SK-N-SH (cell line): ENCODE results near the gene DIRAS1. TPM values are rescaled to one million over a fixed set of nuclear protein-coding genes. Genes with fewer than 3 reads are reported as not detected.

Experiments
- CTCF ChIA-PET: fragments of 300-600, 350-600 bp; formaldehyde crosslinking; extraction: SDS; loops from one replicate; lab custom pipeline; 2021; lab: Yijun Ruan, JAX
- POLR2A ChIA-PET: fragments of 350-600 bp; sonication (Branson Sonifier 250); formaldehyde crosslinking; extraction: SDS; loops from one replicate; lab custom pipeline; 2020; ENCODE audit warnings: antibody characterized with exemption, inconsistent platforms; lab: Yijun Ruan, JAX
- DNase-seq: peaks from one replicate; pipeline ENCODE4 v3.0.0; 2012
- H2AFZ ChIP-seq: fragments of 200-600 bp; sonication (generic); 2 replicates; pipeline ENCODE4 v1.8.1; 2016; ENCODE audit warnings: antibody characterized with exemption, mild to moderate bottlenecking, low read depth
- H3F3A ChIP-seq: fragments of 200-600 bp; sonication (generic); replicated peaks from 2 replicates; pipeline ENCODE3; 2016; ENCODE audit warnings: antibody characterized with exemption, mild to moderate bottlenecking; ENCODE audit not compliant: insufficient read depth
- H3K27ac ChIP-seq, 2 experiments: fragments of 200-500 bp in 1 of 2; fragments of 200-600 bp in 1 of 2; sonication (Bioruptor generic) in 1 of 2; sonication (generic), shearing (Covaris generic) in 1 of 2; 2 replicates each; pipeline versions ENCODE4 v1.5.1 to v1.6.1; 2014 to 2016; ENCODE audit warnings: low read depth in 2 of 2, inconsistent platforms in 1 of 2, low read length in 1 of 2, mild to moderate bottlenecking in 1 of 2, mixed read lengths in 1 of 2
- H3K27me3 ChIP-seq: fragments of 200-600 bp; sonication (generic), shearing (Covaris generic); 2 replicates; pipeline ENCODE4 v1.6.1; 2016; ENCODE audit warnings: mixed run types; ENCODE audit not compliant: insufficient read depth
- H3K36me3 ChIP-seq, 2 experiments: fragments of 200-500 bp in 1 of 2; fragments of 200-600 bp in 1 of 2; sonication (Bioruptor generic) in 1 of 2; sonication (generic) in 1 of 2; replicated peaks in 1 of 2; 2 replicates each; pipeline versions ENCODE3 to v1.5.1; 2014 to 2016; ENCODE audit warnings: low read length in 1 of 2, mild to moderate bottlenecking in 1 of 2; ENCODE audit not compliant: insufficient read depth in 2 of 2, control insufficient read depth in 1 of 2
- H3K4me1 ChIP-seq, 2 experiments: fragments of 200-500 bp in 1 of 2; fragments of 200-600 bp in 1 of 2; sonication (Bioruptor generic) in 1 of 2; sonication (generic), shearing (Covaris generic) in 1 of 2; 2 replicates each; pipeline versions ENCODE4 v1.5.1 to v1.6.1; 2014 to 2016; ENCODE audit warnings: low read depth in 1 of 2, low read length in 1 of 2, mixed run types in 1 of 2; ENCODE audit not compliant: insufficient read depth in 2 of 2, control insufficient read depth in 1 of 2
- H3K4me2 ChIP-seq: fragments of 200-600 bp; sonication (generic), shearing (Covaris generic); 2 replicates; pipeline ENCODE4 v1.6.1; 2017; ENCODE audit warnings: mixed run types
- H3K4me3 ChIP-seq, 2 experiments: fragments of 200-500 bp in 1 of 2; fragments of 200-600 bp in 1 of 2; sonication (Bioruptor generic) in 1 of 2; sonication (generic), shearing (Covaris generic) in 1 of 2; 2 replicates each; pipeline versions ENCODE4 v1.5.1 to v1.8.1; 2014 to 2016; ENCODE audit warnings: low read depth in 2 of 2, inconsistent platforms in 1 of 2, low read length in 1 of 2, mild to moderate bottlenecking in 1 of 2, mixed read lengths in 1 of 2, moderate library complexity in 1 of 2
- H3K79me2 ChIP-seq: fragments of 200-600 bp; sonication (generic); 2 replicates; pipeline ENCODE4 v1.8.1; 2017; ENCODE audit warnings: mild to moderate bottlenecking; ENCODE audit not compliant: insufficient read depth
- H3K9ac ChIP-seq: fragments of 200-600 bp; sonication (generic); 2 replicates; pipeline ENCODE4 v1.6.1; 2017; ENCODE audit warnings: mixed run types
- H3K9me2 ChIP-seq: fragments of 200-600 bp; sonication (generic); 2 replicates; pipeline ENCODE4 v1.6.1; 2017; ENCODE audit warnings: mixed run types
- H3K9me3 ChIP-seq: fragments of 200-600 bp; sonication (generic); 2 replicates; pipeline ENCODE4 v1.6.1; 2017; ENCODE audit warnings: mixed run types, mild to moderate bottlenecking, moderate library complexity
- H4K20me1 ChIP-seq: fragments of 200-600 bp; sonication (generic); 2 replicates; pipeline ENCODE4 v1.6.1; 2017; ENCODE audit warnings: mild to moderate bottlenecking, mixed run types; ENCODE audit not compliant: insufficient read depth
- ELF1 ChIP-seq: IDR thresholded peaks from 2 replicates; pipeline ENCODE4 v1.4.0; 2012
- EZH2phosphoT487 ChIP-seq: fragments of 200-600 bp; sonication (generic); IDR thresholded peaks from 2 replicates; pipeline ENCODE4 v1.6.1; 2017; ENCODE audit warnings: low read depth, mixed run types, mild to moderate bottlenecking, antibody characterized with exemption, moderate library complexity, borderline replicate concordance
- FOSL2 ChIP-seq: IDR thresholded peaks from 2 replicates; pipeline ENCODE4 v1.4.0; 2012; ENCODE audit warnings: low read depth, mild to moderate bottlenecking, moderate library complexity, borderline replicate concordance
- FOXJ3 ChIP-seq: sonication (generic); formaldehyde crosslinking; IDR thresholded peaks from 2 replicates; pipeline ENCODE4 v1.5.1; 2020; ENCODE audit warnings: mild to moderate bottlenecking, missing genetic modification reagents
- FOXM1 ChIP-seq: IDR thresholded peaks from 2 replicates; pipeline ENCODE4 v1.4.0; 2012; ENCODE audit warnings: low read depth, mild to moderate bottlenecking
- MEF2A ChIP-seq: IDR thresholded peaks from 2 replicates; pipeline ENCODE4 v1.4.0; 2012; ENCODE audit warnings: low read depth, borderline replicate concordance
- MXI1 ChIP-seq: IDR thresholded peaks from 2 replicates; pipeline ENCODE4 v1.6.1; 2012; ENCODE audit warnings: mild to moderate bottlenecking, low read depth, low read length, improper control_type of control experiment
- RAD21 ChIP-seq: IDR thresholded peaks from 2 replicates; pipeline ENCODE4 v1.6.1; 2012; ENCODE audit warnings: mild to moderate bottlenecking, low read length
- SIN3A ChIP-seq: IDR thresholded peaks from 2 replicates; pipeline ENCODE4 v1.6.1; 2012; ENCODE audit warnings: low read depth, mild to moderate bottlenecking, low read length, moderate library complexity, borderline replicate concordance
- TEAD4 ChIP-seq: IDR thresholded peaks from 2 replicates; pipeline ENCODE4 v1.4.0; 2012; ENCODE audit warnings: mild to moderate bottlenecking, borderline replicate concordance; ENCODE audit not compliant: insufficient read depth
- WGBS: methylation state at CpG from one replicate; pipeline ENCODE4 v1.1.6; 2017; ENCODE audit warnings: low lambda C conversion rate; 5-methylcytosine and 5-hydroxymethylcytosine counted together
- polyA plus RNA-seq, 3 experiments: library from polyadenylated mRNA; depleted of rRNA; stranded (reverse); fragments of >200 nt; gene quantifications; 2 replicates each; pipeline ENCODE4 v1.2.3, GENCODE V29; 2012
- TF ChIP-seq, protein P1 (sequence below): fragments of 150-350 bp; IDR thresholded peaks from 2 replicates; pipeline ENCODE4 v1.6.1; 2017; ENCODE audit warnings: antibody characterized with exemption, low read length, low read depth, borderline replicate concordance
- TF ChIP-seq, protein P2 (sequence below): fragments of 150-350 bp; IDR thresholded peaks from 2 replicates; pipeline ENCODE4 v1.6.1; 2016; ENCODE audit warnings: mild to moderate bottlenecking, low read depth, low read length
- TF ChIP-seq, protein P3 (sequence below): IDR thresholded peaks from 2 replicates; pipeline ENCODE4 v1.4.0; 2012; ENCODE audit warnings: low read depth, borderline replicate concordance

DIRAS1 gene
- polyA plus RNA-seq, 1 of the 3 experiments (the other 2 are of a cell fraction), result 9.0 TPM

DNA sequence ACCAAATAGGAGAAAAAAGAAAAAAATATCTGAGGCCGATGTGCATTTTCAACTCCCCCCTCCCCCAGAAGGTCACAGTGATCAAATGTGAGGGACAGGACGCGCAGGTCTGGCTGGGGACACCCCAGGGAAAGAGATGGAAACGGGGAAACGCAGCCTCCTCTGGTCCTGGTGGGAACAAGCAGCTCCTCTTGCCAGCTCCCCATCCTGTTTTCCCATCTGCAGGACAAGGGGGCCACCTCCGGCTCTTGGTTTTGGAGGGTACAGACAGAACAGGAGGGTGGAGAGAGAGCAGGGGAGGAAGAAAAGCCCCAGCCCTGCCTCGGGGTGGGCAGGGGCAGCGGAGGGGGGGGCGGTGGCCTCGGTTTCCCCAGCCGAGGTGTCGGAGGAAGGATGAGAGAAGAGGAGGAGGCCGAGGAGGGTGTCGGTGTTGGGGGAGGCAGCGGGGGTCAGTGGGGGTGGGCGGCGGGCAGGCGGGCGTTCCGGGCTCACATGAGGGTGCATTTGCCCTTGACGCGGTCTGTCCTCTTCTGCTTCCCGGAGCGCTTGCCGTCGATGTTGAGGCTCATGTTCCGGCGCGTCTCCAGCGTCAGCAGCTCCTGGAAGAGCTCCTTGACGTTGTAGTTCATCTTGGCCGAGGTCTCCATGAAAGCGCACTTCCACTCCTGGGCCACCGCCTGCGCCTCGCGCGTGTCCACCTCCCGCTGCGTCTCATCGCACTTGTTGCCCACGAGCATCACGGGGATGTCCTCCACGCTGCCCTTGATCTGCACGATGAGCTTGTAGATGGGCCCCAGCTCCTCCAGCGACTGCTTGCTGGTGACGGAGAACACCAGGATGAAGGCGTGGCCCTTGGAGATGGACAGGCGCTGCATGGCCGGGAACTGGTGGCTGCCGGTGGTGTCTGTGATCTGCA, 4.2 kb downstream of the DIRAS1 start:
- DNase-seq, result peak; percentile 28
- H3K27me3 ChIP-seq, result no peaks in the 10 kb centered on the region
- peaks cover 9 to 10% of the 10 kb centered on the region in 2 experiments; a peak in 2 of 4 replicates for H3K4me1 ChIP-seq
- POLR2A ChIA-PET, result interaction anchor here (1.0 to 1.1 kb wide), 2 partner anchors 10 to 68 kb away, joined by 3 read pairs; partner anchors contain the start of gene THOP1
- no peaks in the 10 kb centered on the region for H3K9me2 ChIP-seq
- WGBS, result 94% methylated on average over 51 of the region's 51 CpGs
- no peak overlapping the region for H3K9ac ChIP-seq
- H3K36me3 ChIP-seq, result no peaks in the 10 kb centered on the region
- H2AFZ ChIP-seq, result no peak overlapping the region
- H3K4me3 ChIP-seq, result no peak overlapping the region
- no peak overlapping the region for H3K27ac ChIP-seq
- 0 out of 2 replicates have a peak, but pooled peaks cover 3% of the 10 kb centered on the region for H3K9me3 ChIP-seq
- H3K79me2 ChIP-seq, result no peaks in the 10 kb centered on the region
- H3F3A ChIP-seq, result no peaks in the 10 kb centered on the region
- H3K4me2 ChIP-seq, result no peak overlapping the region
- no peaks in the 10 kb centered on the region for H4K20me1 ChIP-seq
- no peak for TF ChIP-seq TEAD4
- no peak for TF ChIP-seq MXI1
- TF ChIP-seq ELF1, result no peak
- TF ChIP-seq RAD21, result no peak
- TF ChIP-seq FOXJ3 (CRISPR knock-in tag), result no peak
- TF ChIP-seq, all 33 proteins: peak for 0
- CTCF ChIA-PET, result interaction anchor here (1.6 kb wide), 1 partner anchor 13 kb away, joined by 4 read pairs; no protein-coding TSS in a partner anchor

DNA sequence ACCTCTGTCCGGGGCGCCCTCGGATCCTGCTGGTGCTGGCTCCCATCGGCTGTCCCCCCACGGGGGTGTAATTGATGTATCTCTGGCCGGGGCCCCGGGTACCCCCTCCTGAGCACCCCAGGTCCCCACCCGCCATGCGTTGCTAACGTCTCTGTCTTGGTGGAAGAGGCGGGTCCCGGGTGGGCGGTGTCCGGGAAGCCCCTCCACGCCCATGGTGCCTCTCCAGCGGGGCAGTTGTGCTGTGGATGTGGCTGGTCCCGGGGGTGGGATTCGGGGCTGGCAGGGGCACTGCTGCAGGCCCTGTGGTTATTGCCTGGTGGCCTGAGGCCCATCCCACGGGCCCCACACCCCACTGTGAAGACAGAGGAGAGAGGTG, 4.9 kb downstream of the DIRAS1 start:
- Histone ChIP-seq H3K4me2 (no peak overlapping the region), H3K27ac (no peak overlapping the region), H3K4me1 (peaks cover 5% of the 10 kb centered on the region in 2 experiments; a peak in 2 of 4 replicates), H2AFZ (no peak overlapping the region), H4K20me1 (no peaks in the 10 kb centered on the region), H3K9ac (no peak overlapping the region), H3K9me3 (0 out of 2 replicates have a peak, but pooled peaks cover 3% of the 10 kb centered on the region), H3K36me3 (no peaks in the 10 kb centered on the region), H3K79me2 (no peaks in the 10 kb centered on the region), H3F3A (no peaks in the 10 kb centered on the region), H3K9me2 (no peaks in the 10 kb centered on the region), H3K27me3 (no peaks in the 10 kb centered on the region), H3K4me3 (no peak overlapping the region)
- 75% methylated on average over 5 of the region's 19 CpGs for WGBS
- POLR2A ChIA-PET, result interaction anchor here (1.0 kb wide), 1 partner anchor 11 kb away, joined by 3 read pairs; no protein-coding TSS in a partner anchor
- TF ChIP-seq, protein P1, sequence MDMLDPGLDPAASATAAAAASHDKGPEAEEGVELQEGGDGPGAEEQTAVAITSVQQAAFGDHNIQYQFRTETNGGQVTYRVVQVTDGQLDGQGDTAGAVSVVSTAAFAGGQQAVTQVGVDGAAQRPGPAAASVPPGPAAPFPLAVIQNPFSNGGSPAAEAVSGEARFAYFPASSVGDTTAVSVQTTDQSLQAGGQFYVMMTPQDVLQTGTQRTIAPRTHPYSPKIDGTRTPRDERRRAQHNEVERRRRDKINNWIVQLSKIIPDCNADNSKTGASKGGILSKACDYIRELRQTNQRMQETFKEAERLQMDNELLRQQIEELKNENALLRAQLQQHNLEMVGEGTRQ, result no peak
- DNase-seq, result peak; percentile 39
- CTCF ChIA-PET, result no interaction called here

DNA sequence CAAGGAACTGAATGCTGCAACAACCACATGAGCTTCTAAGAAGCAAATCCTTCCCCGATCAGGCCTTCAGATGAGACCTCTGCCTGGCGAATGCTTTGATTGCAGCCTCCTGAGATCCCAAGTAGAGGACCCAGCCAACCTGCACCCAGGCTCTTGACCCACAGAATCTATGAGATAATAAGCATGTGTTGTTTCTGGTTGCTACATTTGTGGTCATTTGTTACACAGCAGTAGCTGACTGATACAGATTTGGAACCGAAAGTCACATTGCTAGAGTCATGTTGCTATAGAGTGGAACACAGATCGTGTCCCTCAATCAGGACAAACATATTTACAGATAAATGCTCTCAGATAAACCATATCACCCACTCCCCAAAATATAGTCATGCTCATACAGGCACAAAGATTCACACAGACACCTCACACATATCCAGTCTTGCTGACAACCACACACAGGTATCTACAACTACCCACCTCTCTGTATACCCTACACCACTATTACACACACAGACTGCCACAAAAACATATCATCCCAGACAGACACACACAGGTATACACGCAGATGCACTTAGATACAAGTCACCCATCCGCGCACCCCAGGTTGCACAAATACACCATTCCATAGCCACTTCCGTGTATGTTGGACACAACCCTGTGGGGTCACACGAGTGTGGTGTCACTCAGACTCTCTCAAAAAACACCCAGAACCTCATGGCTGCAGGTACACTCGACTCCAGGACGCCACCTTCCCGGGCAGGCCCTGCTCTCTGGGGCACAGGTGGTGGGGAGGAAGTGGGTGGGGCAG, 5.5 kb downstream of the DIRAS1 start:
- peaks cover 5% of the 10 kb centered on the region in 2 experiments; a peak in 2 of 4 replicates for H3K4me1 ChIP-seq
- no peaks in the 10 kb centered on the region for H3K27me3 ChIP-seq
- no peak overlapping the region for H2AFZ ChIP-seq
- H3K9me3 ChIP-seq, result 0 out of 2 replicates have a peak, but pooled peaks cover 3% of the 10 kb centered on the region
- WGBS, result 88% methylated on average over 11 of the region's 12 CpGs
- H3K27ac ChIP-seq, result no peak overlapping the region
- no peak for DNase-seq
- H3K4me2 ChIP-seq, result no peak overlapping the region
- H3K9me2 ChIP-seq, result no peaks in the 10 kb centered on the region
- no peak overlapping the region for H3K4me3 ChIP-seq
- no peaks in the 10 kb centered on the region for H4K20me1 ChIP-seq
- CTCF ChIA-PET, result no interaction called here
- no peaks in the 10 kb centered on the region for H3K79me2 ChIP-seq
- POLR2A ChIA-PET, result no interaction called here
- no peaks in the 10 kb centered on the region for H3F3A ChIP-seq
- no peaks in the 10 kb centered on the region for H3K36me3 ChIP-seq
- H3K9ac ChIP-seq, result no peak overlapping the region
- TF ChIP-seq FOXM1 (no peak), SIN3A (no peak), MEF2A (no peak), MXI1 (no peak), EZH2phosphoT487 (no peak), FOSL2 (no peak), RAD21 (no peak)
- TF ChIP-seq, protein P2, sequence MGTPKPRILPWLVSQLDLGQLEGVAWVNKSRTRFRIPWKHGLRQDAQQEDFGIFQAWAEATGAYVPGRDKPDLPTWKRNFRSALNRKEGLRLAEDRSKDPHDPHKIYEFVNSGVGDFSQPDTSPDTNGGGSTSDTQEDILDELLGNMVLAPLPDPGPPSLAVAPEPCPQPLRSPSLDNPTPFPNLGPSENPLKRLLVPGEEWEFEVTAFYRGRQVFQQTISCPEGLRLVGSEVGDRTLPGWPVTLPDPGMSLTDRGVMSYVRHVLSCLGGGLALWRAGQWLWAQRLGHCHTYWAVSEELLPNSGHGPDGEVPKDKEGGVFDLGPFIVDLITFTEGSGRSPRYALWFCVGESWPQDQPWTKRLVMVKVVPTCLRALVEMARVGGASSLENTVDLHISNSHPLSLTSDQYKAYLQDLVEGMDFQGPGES, result no peak
- TF ChIP-seq, protein P3, sequence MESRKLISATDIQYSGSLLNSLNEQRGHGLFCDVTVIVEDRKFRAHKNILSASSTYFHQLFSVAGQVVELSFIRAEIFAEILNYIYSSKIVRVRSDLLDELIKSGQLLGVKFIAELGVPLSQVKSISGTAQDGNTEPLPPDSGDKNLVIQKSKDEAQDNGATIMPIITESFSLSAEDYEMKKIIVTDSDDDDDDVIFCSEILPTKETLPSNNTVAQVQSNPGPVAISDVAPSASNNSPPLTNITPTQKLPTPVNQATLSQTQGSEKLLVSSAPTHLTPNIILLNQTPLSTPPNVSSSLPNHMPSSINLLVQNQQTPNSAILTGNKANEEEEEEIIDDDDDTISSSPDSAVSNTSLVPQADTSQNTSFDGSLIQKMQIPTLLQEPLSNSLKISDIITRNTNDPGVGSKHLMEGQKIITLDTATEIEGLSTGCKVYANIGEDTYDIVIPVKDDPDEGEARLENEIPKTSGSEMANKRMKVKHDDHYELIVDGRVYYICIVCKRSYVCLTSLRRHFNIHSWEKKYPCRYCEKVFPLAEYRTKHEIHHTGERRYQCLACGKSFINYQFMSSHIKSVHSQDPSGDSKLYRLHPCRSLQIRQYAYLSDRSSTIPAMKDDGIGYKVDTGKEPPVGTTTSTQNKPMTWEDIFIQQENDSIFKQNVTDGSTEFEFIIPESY, result no peak
